K562 (cell line): ENCODE results near the gene PHPT1. TPM values are rescaled to one million over a fixed set of nuclear protein-coding genes. Genes with fewer than 3 reads are reported as not detected.
A peak's percentile ranks its signal among the peaks of the same experiment; 100 is the strongest.

Source experiments
- ASH1L ChIP-seq: fragments of 450-650 bp; IDR thresholded peaks from 2 replicates; pipeline ENCODE4 v1.6.1; 2018; ENCODE audit warnings: borderline replicate concordance, mild to moderate bottlenecking, low read depth; ENCODE audit not compliant: partially characterized antibody
- ATF4 ChIP-seq: fragments of 450-650 bp; formaldehyde crosslinking; IDR thresholded peaks from 2 replicates; pipeline ENCODE4 v1.4.0; 2022; ENCODE audit warnings: mild to moderate bottlenecking, moderate library complexity
- EP300 ChIP-seq: IDR thresholded peaks from 2 replicates; pipeline ENCODE4 v1.6.1; 2012; ENCODE audit warnings: low read length, improper control_type of control experiment
- GABPA ChIP-seq: fragments of 200-800 bp; sonication (Bioruptor generic); conservative IDR thresholded peaks from 2 replicates; pipeline ENCODE4 v1.6.1; 2016; ENCODE audit warnings: low read depth, missing genetic modification characterization, missing compliant biosample characterization
- ILF3 ChIP-seq: fragments of 450-650 bp; IDR thresholded peaks from 2 replicates; pipeline ENCODE4 v1.6.1; 2018; ENCODE audit warnings: antibody characterized with exemption, mild to moderate bottlenecking, moderate library complexity, borderline replicate concordance
- MBD2 ChIP-seq: sonication (generic); IDR thresholded peaks from 2 replicates; pipeline ENCODE4 v1.6.1; 2016; ENCODE audit warnings: low read depth, borderline replicate concordance
- MTA1 ChIP-seq: fragments of 450-650 bp; IDR thresholded peaks from 2 replicates; pipeline ENCODE4 v1.6.1; 2017; ENCODE audit warnings: borderline replicate concordance
- PML ChIP-seq: IDR thresholded peaks from 2 replicates; pipeline ENCODE4 v1.6.1; 2012; ENCODE audit warnings: low read length, inconsistent platforms
- RB1 ChIP-seq: fragments of 450-650 bp; IDR thresholded peaks from 2 replicates; pipeline ENCODE4 v1.6.1; 2017; ENCODE audit warnings: low read depth, mild to moderate bottlenecking
- SRF ChIP-seq, 2 experiments: fragments of 250-450, 450-650 bp in 1 of 2; sonication (Bioruptor Pico) in 1 of 2; sonication (generic) in 1 of 2; formaldehyde crosslinking; IDR thresholded peaks; 2 replicates each; pipeline versions ENCODE4 v1.5.0 to v1.5.1; 2020 to 2022; ENCODE audit warnings: mild to moderate bottlenecking in 1 of 2, missing genetic modification reagents in 1 of 2
- XRCC4 ChIP-seq: IDR thresholded peaks from one replicate; pipeline ENCODE4 v1.6.1; 2011; ENCODE audit not compliant: insufficient read depth, insufficient read length; ENCODE audit errors: extremely low read depth
- ZNF24 ChIP-seq: fragments of 450-650 bp; IDR thresholded peaks from 2 replicates; pipeline ENCODE4 v1.6.1; 2016
- ZNF347 ChIP-seq: fragments of 450-650 bp; formaldehyde crosslinking; IDR thresholded peaks from 2 replicates; pipeline ENCODE4 v1.4.0; 2020; ENCODE audit warnings: low read depth, mild to moderate bottlenecking, moderate library complexity
- polyA plus RNA-seq, 8 experiments: library from polyadenylated mRNA; depleted of rRNA in 4 of 8; stranded (reverse) in 5 of 8; unstranded in 3 of 8; fragments of >200 nt; fragmentation: Nextera tagmentation in 2 of 8; fragmentation: Illumina TruSeq in 1 of 8; extraction: Ambion mirVana in 2 of 8; extraction: Trizol in 1 of 8; gene quantifications; 2 replicates each; pipeline versions ENCODE4 v1.2.1 to v1.2.3, GENCODE V29; 2011 to 2014; ENCODE audit warnings: inconsistent platforms in 1 of 8, missing spikeins in 1 of 8
- total RNA-seq, 7 experiments: library from RNA; depleted of rRNA in 6 of 7; stranded (reverse); fragments of >200 nt in 6 of 7; fragmentation: Illumina TruSeq in 2 of 7; extraction: Trizol in 2 of 7; gene quantifications; 2 replicates each; pipeline versions ENCODE4 v1.2.1 to v1.2.3, GENCODE V29; 2011 to 2021; ENCODE audit warnings: low replicate concordance in 1 of 7
- TF ChIP-seq, protein P1 (sequence below), 2 experiments: fragments of 450-650 bp; IDR thresholded peaks; 2 replicates each; pipeline ENCODE4 v1.6.1; 2016; ENCODE audit warnings: mild to moderate bottlenecking in 2 of 2, borderline replicate concordance in 1 of 2, low read depth in 1 of 2, moderate library complexity in 1 of 2

Gene PHPT1
- total and polyA plus RNA-seq, 9 of the 15 experiments (the other 6 are each of a cell fraction or from before 2014, with no cell fraction given): 20.9 to 166 (median 129) TPM

DNA sequence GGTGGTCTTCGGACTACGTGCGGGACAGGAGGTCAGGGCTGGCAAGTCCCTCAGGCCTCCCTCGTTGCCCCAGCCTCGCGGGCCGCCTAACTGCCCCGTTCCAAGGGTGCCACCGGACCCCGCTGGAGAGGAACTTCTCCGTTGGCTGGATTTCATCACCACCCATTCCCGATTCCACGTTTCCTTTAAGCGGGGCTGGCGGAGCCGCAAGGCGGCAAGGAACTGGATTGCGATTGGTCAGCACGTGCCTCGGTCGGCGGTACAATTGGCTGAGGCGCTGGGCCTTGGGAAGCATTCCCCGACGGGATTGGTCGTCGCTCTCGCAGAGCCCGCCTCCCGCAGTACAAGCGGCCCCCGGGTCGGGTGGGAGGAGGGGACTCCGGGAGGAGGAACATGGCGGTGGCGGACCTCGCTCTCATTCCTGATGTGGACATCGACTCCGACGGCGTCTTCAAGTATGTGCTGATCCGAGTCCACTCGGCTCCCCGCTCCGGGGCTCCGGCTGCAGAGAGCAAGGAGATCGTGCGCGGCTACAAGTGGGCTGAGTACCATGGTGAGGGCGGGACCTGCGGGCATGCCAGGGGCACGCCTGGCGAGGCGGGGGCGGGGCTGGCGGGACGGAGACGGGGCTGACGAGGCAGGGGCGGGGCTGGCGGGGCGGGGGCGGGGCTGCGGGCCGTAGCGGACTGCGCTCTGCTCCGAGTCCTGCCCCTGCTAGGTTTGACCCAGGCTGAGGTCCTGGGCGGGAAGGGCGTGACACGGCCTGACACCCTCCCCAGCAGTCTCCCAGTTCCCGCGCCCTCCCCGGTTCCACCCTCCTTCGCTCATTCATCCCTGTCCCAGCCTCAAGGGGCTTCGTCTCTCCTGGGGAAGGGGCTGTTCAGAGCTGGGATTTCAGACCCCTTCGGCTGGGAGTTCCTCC lies at the start of gene PHPT1 (continued):
- TF ChIP-seq GABPA (tag) (peak; percentile 45; the same call in 1 of the 2 replicates), PML (peak; percentile 50; the same call in 1 of the 2 replicates), ILF3 (no peak), MTA1 (no peak), ASH1L (peak; percentile 99), SRF (CRISPR knock-in tag; IDR thresholded peaks at IDR 0.05) (no peak; a peak in 1 of 4 replicates), ZNF24 (no peak), EP300 (peak; percentile 22; the same call in 1 of the 2 replicates), RB1 (peak; percentile 74), MBD2 (peak; percentile 100), XRCC4 (no peak), ZNF347 (CRISPR knock-in tag) (no peak), ATF4 (CRISPR knock-in tag) (peak; percentile 94)
- TF ChIP-seq, protein P1, sequence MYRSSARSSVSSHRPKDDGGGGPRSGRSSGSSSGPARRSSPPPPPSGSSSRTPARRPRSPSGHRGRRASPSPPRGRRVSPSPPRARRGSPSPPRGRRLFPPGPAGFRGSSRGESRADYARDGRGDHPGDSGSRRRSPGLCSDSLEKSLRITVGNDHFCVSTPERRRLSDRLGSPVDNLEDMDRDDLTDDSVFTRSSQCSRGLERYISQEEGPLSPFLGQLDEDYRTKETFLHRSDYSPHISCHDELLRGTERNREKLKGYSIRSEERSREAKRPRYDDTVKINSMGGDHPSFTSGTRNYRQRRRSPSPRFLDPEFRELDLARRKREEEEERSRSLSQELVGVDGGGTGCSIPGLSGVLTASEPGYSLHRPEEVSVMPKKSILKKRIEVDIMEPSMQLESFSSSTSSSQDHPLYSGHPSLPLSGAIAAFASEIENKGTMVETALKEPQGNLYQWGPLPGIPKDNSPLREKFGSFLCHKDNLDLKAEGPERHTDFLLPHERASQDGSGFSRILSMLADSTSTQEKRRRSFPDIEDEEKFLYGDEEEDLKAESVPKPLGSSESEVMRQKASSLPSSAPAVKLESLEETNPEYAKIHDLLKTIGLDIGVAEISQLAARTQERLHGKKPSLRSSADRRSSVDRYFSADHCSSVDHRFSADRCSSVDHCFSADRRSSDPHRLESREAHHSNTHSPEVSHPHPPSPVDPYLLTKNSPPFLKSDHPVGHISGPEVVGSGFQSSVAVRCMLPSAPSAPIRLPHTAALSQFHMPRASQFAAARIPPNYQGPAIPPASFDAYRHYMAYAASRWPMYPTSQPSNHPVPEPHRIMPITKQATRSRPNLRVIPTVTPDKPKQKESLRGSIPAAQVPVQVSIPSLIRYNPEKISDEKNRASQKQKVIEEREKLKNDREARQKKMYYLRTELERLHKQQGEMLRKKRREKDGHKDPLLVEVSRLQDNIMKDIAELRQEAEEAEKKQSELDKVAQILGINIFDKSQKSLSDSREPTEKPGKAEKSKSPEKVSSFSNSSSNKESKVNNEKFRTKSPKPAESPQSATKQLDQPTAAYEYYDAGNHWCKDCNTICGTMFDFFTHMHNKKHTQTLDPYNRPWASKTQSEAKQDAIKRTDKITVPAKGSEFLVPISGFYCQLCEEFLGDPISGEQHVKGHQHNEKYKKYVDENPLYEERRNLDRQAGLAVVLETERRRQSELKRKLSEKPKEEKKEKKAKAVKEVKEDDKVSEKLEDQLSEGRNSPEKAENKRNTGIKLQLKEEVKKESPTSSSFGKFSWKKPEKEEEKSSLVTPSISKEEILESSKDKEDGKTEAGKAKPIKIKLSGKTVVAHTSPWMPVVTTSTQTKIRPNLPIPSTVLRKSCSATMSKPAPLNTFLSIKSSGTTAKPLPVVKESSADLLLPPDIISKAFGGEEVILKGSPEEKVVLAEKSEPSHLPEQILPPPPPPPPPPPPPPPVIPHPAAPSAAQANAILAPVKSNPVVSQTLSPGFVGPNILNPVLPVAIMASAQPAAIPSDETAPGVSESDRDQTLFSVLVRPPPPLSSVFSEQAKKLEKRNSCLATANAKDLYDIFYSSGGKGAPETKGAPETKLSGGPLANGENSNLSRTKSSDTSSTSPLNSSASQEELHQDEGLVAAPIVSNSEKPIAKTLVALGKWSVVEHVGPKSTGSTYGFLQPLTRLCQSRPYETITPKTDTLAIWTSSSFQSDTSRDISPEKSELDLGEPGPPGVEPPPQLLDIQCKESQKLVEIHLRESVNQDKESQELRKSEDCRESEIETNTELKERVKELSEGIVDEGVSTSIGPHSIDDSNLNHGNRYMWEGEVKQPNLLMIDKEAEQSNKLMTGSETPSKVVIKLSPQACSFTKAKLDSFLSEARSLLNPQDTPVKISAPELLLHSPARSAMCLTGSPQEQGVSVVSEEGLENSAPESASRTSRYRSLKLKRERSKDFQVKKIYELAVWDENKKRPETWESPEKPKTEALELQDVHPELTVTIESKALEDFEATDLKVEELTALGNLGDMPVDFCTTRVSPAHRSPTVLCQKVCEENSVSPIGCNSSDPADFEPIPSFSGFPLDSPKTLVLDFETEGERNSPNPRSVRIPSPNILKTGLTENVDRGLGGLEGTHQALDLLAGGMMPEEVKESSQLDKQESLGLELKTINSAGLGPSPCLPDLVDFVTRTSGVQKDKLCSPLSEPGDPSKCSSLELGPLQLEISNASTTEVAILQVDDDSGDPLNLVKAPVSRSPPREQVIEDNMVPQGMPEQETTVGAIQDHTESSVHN (IDR thresholded peaks at IDR 0.05; ENCODE audit: borderline replicate concordance in 1 of 2, low read depth in 1 of 2): no peak
